DOHH2 (cell line): Measurements from ENCODE around the gene SEPTIN5.

Source experiments
- H3F3A ChIP-seq: fragments of 200-600 bp; sonication (generic), shearing (Covaris generic); 2 replicates; pipeline ENCODE4 v1.6.0; 2016; ENCODE audit warnings: antibody characterized with exemption, mild to moderate bottlenecking; ENCODE audit not compliant: control insufficient read depth, insufficient read depth
- H3K27ac ChIP-seq: fragments of 200-600 bp; sonication (generic); 2 replicates; pipeline ENCODE4 v1.5.1; 2014; ENCODE audit warnings: low read depth, mild to moderate bottlenecking, low read length, moderate library complexity
- H3K27me3 ChIP-seq: fragments of 200-600 bp; sonication (generic); 2 replicates; pipeline ENCODE4 v1.6.1; 2014; ENCODE audit warnings: mild to moderate bottlenecking, low read length, mixed read lengths; ENCODE audit not compliant: control insufficient read depth
- H3K36me3 ChIP-seq: fragments of 200-600 bp; sonication (generic); 2 replicates; pipeline ENCODE4 v1.6.1; 2014; ENCODE audit warnings: mild to moderate bottlenecking, low read length, moderate library complexity, mixed read lengths; ENCODE audit not compliant: control insufficient read depth
- H3K4me1 ChIP-seq: fragments of 200-600 bp; sonication (generic); 2 replicates; pipeline ENCODE4 v1.6.1; 2014; ENCODE audit warnings: mild to moderate bottlenecking, low read length, mixed read lengths; ENCODE audit not compliant: control insufficient read depth
- H3K4me2 ChIP-seq: fragments of 200-600 bp; sonication (generic); 2 replicates; pipeline ENCODE4 v1.6.0; 2014; ENCODE audit warnings: mild to moderate bottlenecking, low read length, moderate library complexity
- H3K4me3 ChIP-seq: fragments of 200-600 bp; sonication (generic); 2 replicates; pipeline ENCODE4 v1.5.1; 2014; ENCODE audit warnings: mild to moderate bottlenecking, low read length, mixed read lengths
- H3K79me2 ChIP-seq: fragments of 200-600 bp; sonication (generic); 2 replicates; pipeline ENCODE4 v1.6.1; 2014; ENCODE audit warnings: mild to moderate bottlenecking, low read length, mixed read lengths; ENCODE audit not compliant: control insufficient read depth
- H3K9me2 ChIP-seq: fragments of 200-600 bp; sonication (generic); replicated peaks from 2 replicates; pipeline ENCODE4 v1.6.1; 2014; ENCODE audit warnings: mild to moderate bottlenecking, low read length, mixed read lengths; ENCODE audit not compliant: control insufficient read depth
- H3K9me3 ChIP-seq: fragments of 200-600 bp; sonication (generic); 2 replicates; pipeline ENCODE4 v1.6.1; 2014; ENCODE audit warnings: antibody characterized with exemption, low read length, mixed read lengths; ENCODE audit not compliant: control insufficient read depth, insufficient read depth
- H4K20me1 ChIP-seq: fragments of 200-600 bp; sonication (generic); 2 replicates; pipeline ENCODE4 v1.6.0; 2014; ENCODE audit warnings: low read depth, mild to moderate bottlenecking, antibody characterized with exemption, low read length, moderate library complexity; ENCODE audit not compliant: control insufficient read depth, insufficient read depth
- EZH2phosphoT487 ChIP-seq: fragments of 200-600 bp; sonication (generic); IDR thresholded peaks from 2 replicates; pipeline ENCODE4 v1.6.1; 2017; ENCODE audit warnings: borderline replicate concordance, mild to moderate bottlenecking, antibody characterized with exemption, low read length, moderate library complexity, mixed read lengths
- TF ChIP-seq, protein P1 (sequence below): fragments of 200-600 bp; sonication (generic); IDR thresholded peaks from one replicate; pipeline ENCODE4 v1.5.1; 2014; ENCODE audit warnings: antibody characterized with exemption, mild to moderate bottlenecking, low read depth, low read length; ENCODE audit not compliant: poor library complexity, severe bottlenecking

Gene SEPTIN5

DNA sequence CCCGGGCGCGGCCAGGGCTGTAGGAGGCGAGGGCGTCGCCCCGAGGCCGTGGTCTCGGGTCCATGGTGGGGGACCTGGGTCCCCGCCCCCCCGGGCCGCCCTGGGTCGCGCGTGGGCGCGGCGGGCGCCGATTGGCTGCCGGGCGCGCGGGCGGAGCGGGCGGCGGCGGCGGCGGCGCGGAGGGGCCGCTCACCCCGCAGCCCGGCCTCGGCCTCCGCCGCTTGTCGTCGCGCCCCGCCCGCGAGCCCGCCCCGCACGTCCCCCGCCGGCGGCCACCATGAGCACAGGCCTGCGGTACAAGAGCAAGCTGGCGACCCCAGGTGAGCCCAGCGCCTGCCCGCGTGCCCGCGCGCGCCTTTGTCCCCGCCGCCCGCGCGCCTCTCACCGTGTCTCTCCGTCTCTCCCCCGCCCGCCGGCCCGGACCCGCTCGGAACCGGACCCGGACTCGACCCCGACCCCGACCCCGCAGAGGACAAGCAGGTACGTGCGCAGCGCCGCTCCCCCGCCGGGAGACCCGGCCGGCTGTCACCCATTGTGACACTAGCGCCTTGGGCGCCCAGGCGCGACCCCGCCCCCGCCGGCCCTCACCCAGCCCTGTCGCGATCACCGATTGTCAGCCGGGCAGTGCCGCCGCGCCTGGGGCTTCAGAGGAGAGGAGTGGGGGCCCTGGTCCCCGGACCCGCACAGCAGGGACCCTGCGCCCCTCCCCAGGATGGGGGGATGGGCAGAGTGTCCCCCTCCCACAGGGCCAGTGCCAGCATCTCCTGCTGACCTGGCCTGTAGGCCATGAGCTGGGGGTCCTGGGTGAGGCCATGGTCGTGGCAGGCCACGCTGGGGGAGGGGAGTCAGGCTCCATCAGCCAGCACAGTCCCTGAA, at the start of gene SEPTIN5:
SEPTIN5 (plus strand) TSS at position 192 of the 876 bp plus-strand sequence; CDS start at position 278, 86 bp downstream.
- Histone ChIP-seq H4K20me1 (no peaks in the 10 kb centered on the region), H3K27ac (no peak within 1 kb of the TSS), H3K9me3 (no peaks in the 10 kb centered on the region), H3K4me2 (no peak within 1 kb of the TSS), H3K27me3 (peaks cover 25% of the 10 kb centered on the region), H3K36me3 (no peaks in the 10 kb centered on the region), H3K4me3 (no peak within 1 kb of the TSS), H3F3A (no peaks in the 10 kb centered on the region), H3K79me2 (no peaks in the 10 kb centered on the region), H3K4me1 (peaks cover 8% of the 10 kb centered on the region), H3K9me2 (no peaks in the 10 kb centered on the region)
- TF ChIP-seq, protein P1, sequence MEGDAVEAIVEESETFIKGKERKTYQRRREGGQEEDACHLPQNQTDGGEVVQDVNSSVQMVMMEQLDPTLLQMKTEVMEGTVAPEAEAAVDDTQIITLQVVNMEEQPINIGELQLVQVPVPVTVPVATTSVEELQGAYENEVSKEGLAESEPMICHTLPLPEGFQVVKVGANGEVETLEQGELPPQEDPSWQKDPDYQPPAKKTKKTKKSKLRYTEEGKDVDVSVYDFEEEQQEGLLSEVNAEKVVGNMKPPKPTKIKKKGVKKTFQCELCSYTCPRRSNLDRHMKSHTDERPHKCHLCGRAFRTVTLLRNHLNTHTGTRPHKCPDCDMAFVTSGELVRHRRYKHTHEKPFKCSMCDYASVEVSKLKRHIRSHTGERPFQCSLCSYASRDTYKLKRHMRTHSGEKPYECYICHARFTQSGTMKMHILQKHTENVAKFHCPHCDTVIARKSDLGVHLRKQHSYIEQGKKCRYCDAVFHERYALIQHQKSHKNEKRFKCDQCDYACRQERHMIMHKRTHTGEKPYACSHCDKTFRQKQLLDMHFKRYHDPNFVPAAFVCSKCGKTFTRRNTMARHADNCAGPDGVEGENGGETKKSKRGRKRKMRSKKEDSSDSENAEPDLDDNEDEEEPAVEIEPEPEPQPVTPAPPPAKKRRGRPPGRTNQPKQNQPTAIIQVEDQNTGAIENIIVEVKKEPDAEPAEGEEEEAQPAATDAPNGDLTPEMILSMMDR, result no peak
- no peak for TF ChIP-seq EZH2phosphoT487

DNA sequence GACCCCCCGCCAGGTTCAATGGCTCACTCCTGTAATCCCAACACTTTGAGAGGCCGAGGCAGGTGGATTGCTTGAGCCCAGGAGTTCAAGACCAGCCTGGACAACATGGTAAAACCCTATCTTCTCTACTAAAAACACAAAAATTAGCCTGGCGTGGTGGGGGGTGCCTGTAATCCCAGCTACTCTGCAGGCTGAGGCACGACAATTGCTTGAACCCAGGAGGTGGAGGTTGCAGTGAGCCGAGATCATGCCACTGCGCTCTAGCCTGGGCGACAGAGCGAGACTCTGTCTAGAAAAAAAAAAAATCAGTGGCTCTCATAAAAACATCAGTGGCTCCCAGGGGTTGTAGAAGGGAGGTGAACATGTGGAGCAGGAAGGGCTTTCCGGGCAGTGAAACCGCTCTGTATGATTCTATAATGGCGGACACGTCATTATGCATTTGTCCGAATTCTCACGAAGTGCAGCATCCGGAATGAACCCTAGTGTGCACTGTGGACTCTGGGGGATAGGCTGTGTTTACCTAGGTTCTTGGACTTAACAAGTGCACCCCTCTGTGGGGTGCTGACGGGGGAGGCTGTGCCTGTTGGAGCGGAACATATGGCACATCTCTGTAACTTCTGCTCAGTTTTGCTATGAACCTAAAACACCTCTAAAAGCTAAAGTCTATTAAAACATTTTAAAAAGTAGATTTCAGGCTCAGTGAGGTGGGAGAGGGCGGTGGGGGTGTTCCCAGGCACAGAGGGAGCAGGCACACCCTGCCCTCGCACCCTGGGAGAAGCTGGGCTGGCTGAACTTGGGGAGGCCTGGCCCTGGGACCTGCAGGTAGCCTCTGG, 49.1 kb upstream of the SEPTIN5 start:
- Histone ChIP-seq H3K4me3 (no peak overlapping the region), H4K20me1 (no peaks in the 10 kb centered on the region), H3K36me3 (no peaks in the 10 kb centered on the region), H3K27me3 (no peaks in the 10 kb centered on the region; the same call in 1 of the 2 replicates), H3K79me2 (no peaks in the 10 kb centered on the region), H3K4me1 (no peaks in the 10 kb centered on the region), H3F3A (no peaks in the 10 kb centered on the region), H3K9me2 (no peaks in the 10 kb centered on the region), H3K27ac (no peak overlapping the region), H3K4me2 (no peak overlapping the region), H3K9me3 (no peaks in the 10 kb centered on the region)
- TF ChIP-seq, protein P1, result no peak
- TF ChIP-seq EZH2phosphoT487, result no peak

DNA sequence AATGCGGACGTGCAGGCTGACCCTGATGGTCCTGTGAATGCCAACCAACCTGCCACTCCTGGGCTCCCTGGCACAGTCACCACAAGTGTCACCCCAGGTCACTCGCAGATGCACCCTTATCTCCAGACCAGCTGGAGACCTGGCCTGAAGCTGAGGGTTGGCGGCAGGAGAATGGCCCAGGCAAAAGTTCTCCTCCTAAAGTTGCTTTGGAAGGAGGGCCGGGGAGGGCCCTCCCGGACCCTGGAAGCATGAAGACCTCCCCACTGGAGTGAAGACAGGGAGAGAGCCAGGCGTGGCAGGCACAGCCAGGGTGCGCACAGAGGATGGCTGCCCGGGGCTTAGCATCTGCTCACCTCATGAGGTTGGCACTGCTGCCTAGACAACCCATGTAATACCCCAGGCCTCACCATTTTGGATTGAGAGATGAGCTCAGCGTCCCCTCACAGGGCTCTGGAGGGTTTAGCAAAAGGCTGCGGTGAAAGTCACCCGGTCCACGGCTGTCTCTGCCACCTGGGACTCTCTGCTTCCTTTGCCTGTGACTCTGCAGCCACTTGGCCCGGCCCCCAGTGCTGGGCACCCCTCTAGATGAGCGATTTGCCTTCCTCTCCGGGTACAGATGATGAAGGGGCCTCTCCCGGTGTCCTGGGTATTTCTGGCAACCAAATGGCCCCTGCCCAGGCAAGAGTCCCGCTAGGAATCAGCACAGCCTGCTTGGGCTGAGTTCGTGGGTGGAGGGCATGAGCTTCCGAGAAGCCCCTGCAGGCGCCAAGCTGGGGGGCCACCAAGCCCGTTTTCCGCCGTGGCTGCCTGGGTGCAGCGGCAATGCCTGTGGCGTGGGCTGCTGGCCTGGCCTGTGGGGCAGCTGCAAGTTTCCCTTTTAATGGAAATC, 48.3 kb upstream of the SEPTIN5 start:
- Histone ChIP-seq H3K27ac (no peak overlapping the region), H3K4me2 (no peak overlapping the region), H3K36me3 (no peaks in the 10 kb centered on the region), H3K4me1 (no peaks in the 10 kb centered on the region), H4K20me1 (no peaks in the 10 kb centered on the region), H3F3A (no peaks in the 10 kb centered on the region), H3K9me2 (no peaks in the 10 kb centered on the region), H3K79me2 (no peaks in the 10 kb centered on the region), H3K4me3 (no peak overlapping the region), H3K9me3 (no peaks in the 10 kb centered on the region), H3K27me3 (no peaks in the 10 kb centered on the region; the same call in 1 of the 2 replicates)
- TF ChIP-seq, protein P1, result no peak
- TF ChIP-seq EZH2phosphoT487, result no peak
